Pancreas (tissue), 10 donors: Measurements from ENCODE around the gene PER2. TPM values are rescaled to one million over a fixed set of nuclear protein-coding genes. Genes with fewer than 3 reads are reported as not detected.

Experiments
- ATAC-seq, 4 donors: fragments of 200-7000 bp; cut with Tn5 transposase; one replicate each; pipeline versions ENCODE4 v1.8.0 to v1.9.1; 2020; ENCODE audit warnings: mild to moderate bottlenecking in 4 of 4, moderate library complexity in 4 of 4
- DNase-seq, 6 donors: peaks; one replicate each; pipeline ENCODE4 v3.0.0-alpha.2; 2020
- FAIRE-seq: peaks from 2 replicates; lab custom pipeline; 2012; peaks lifted over from hg19 to GRCh38; lab: Jason Lieb, UNC
- H3K27ac ChIP-seq, 4 donors: fragments of 200-600 bp; sonication (generic); 1 replicate in 3 of 4; 2 replicates in 1 of 4; pipeline versions ENCODE4 v1.5.0 to v1.8.0; 2020
- H3K27me3 ChIP-seq, 4 donors: fragments of 200-600 bp; one replicate each; pipeline ENCODE4 v1.8.0; 2021
- H3K36me3 ChIP-seq, 3 donors: fragments of 200-600 bp; sonication (generic) in 1 of 3; one replicate each; pipeline versions ENCODE4 v1.5.0 to v1.8.0; 2020 to 2021
- H3K4me1 ChIP-seq, 3 donors: fragments of 200-600 bp; one replicate each; pipeline ENCODE4 v1.8.0; 2021
- H3K4me3 ChIP-seq, 4 donors: fragments of 200-600 bp; sonication (generic) in 2 of 4; one replicate each; pipeline versions ENCODE4 v1.5.0 to v1.8.0; 2020 to 2021
- H3K9me3 ChIP-seq, 4 donors: fragments of 200-600 bp; one replicate each; pipeline ENCODE4 v1.8.0; 2021
- WGBS, 2 donors: extraction: QIAGEN DNeasy Blood & Tissue Kit; methylation state at CpG; one replicate each; pipeline ENCODE4 v1.1.7; 2013; 5-methylcytosine and 5-hydroxymethylcytosine counted together
- intact Hi-C, 3 donors: fragments of 100-400 bp; cut with DNase I; formaldehyde crosslinking; loops; one replicate each; pipeline versions ENCODE4 v1.11.1 to v1.14.2; 2022
- polyA plus RNA-seq, 2 donors: library from polyadenylated mRNA; stranded (reverse); fragments of 200-250 nt; gene quantifications; one replicate each; pipeline ENCODE4 v1.2.3, GENCODE V29; 2013
- total RNA-seq, 6 donors: library from RNA; stranded (reverse); fragmentation: NEBNext Ultra II Directional in 4 of 6; extraction: Animal tissue kit (Norgen Biotek cat#: 25700) in 4 of 6; gene quantifications; one replicate each; pipeline versions ENCODE4 v1.2.1 to v1.2.4, GENCODE V29; 2021 to 2023
- TF ChIP-seq, protein P1 (sequence below), 4 donors: fragments of 200-600 bp; sonication (generic) in 3 of 4; IDR thresholded peaks; one replicate each; pipeline versions ENCODE4 v1.5.0 to v1.8.0; 2021; ENCODE audit warnings: antibody characterized with exemption in 4 of 4
- donor health status: healthy with polysubstance abuse.
- donor health status: DM: no; HTN: no; CAD: no; lungs with moderate emphysema.
- donor health status: DM: no; HTN: no; CAD: no.
- donor health status: control.
- donor health status: control.
- donor health status: Bipolar disorder and iron deficiency.
- donor health status: DM: yes; HTN: yes; CAD: no.
- donor health status: DM: no; HTN: no; CAD: no.
- donor health status: DM: no; HTN: no; CAD: no.
- donor health status: DM: yes; HTN: yes; CAD: no.

PER2 gene
- total and polyA plus RNA-seq, 8 donors: 6.9 to 12.2 (median 9.3) TPM

DNA sequence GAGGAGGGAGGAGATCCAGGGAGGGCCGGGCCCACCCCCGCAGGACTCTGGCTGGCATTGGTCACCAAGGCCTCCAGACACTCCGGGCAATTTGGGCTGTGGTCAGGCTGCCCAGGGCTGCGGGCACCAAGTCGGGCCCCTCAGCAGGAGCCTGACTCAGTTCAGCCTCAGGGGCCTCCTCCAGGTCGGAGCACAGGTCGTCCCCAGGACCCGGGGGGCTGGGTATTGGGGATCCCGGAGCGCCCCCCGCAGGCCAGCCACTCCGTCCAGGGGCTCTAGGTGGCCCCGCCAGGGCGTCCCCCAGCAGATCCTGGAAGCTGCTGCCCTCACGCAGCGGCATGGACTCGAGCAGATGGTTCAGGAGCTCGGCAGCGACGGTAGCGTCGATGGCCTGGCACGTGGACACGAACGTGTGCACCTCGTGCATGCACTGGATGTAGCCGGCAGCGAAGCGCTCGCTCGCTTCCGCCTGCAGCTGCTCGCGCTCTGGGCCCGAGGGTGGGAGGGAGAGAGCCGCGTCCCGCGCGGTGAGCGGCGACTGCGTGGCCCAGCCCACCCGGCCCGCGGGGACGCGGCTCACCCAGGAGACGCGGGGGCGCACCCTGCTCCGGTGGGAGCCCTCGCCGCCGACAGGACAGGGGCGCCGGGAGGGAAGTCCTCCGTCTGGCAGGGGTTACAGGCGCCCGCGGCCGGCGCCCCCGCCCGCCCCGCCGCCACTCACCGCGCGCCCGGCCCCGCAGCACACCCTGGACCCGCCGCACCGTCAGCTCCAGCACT is 49.5 kb downstream of the PER2 start:
- intact Hi-C loops: no loop called here
- ATAC-seq (no peak), FAIRE-seq (no peak), DNase-seq (peak in 4 of 6 donors; percentile 35 to 74 (median 56))
- no peak overlapping the region for H3K27ac ChIP-seq
- no peaks in the 10 kb centered on the region for H3K36me3 ChIP-seq
- peaks cover 15 to 33% (median 17%) of the 10 kb centered on the region in 3 donors for H3K4me1 ChIP-seq
- peak overlapping the region in 3 of 4 donors; percentile 64 to 77 (median 66) for H3K4me3 ChIP-seq
- TF ChIP-seq, protein P1, sequence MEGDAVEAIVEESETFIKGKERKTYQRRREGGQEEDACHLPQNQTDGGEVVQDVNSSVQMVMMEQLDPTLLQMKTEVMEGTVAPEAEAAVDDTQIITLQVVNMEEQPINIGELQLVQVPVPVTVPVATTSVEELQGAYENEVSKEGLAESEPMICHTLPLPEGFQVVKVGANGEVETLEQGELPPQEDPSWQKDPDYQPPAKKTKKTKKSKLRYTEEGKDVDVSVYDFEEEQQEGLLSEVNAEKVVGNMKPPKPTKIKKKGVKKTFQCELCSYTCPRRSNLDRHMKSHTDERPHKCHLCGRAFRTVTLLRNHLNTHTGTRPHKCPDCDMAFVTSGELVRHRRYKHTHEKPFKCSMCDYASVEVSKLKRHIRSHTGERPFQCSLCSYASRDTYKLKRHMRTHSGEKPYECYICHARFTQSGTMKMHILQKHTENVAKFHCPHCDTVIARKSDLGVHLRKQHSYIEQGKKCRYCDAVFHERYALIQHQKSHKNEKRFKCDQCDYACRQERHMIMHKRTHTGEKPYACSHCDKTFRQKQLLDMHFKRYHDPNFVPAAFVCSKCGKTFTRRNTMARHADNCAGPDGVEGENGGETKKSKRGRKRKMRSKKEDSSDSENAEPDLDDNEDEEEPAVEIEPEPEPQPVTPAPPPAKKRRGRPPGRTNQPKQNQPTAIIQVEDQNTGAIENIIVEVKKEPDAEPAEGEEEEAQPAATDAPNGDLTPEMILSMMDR (IDR thresholded peaks at IDR 0.05): no peak
- no peaks in the 10 kb centered on the region for H3K27me3 ChIP-seq
- 23 to 34% methylated on average over 45 to 75 of the region's 75 CpGs for WGBS, 2 donors
- H3K9me3 ChIP-seq: no peaks in the 10 kb centered on the region

DNA sequence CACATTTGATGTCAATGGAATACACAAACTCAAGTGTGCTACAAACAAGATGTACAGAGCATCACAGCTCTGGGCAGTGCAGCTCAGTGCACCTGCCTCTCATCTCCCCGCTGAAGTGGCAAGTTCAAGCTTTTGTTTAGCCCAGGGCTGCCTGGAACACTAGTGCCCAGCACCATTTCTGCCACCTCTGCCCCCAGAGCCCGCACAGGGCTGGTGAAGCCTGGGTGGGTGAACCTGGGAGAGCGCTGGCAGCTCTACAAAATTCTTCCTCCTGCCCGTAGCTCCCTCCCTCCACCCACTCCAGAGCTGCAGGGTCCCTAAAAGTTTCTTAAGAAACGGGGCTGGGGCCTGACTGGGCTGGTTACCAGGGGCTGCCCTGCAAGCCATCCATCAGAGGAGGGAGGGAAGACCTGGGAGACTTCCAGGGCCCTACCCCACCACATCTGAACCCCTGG is 50.1 kb downstream of the PER2 start:
- H3K27ac ChIP-seq: no peak overlapping the region
- peak in 1 of 6 donors; percentile 50 for DNase-seq
- intact Hi-C loops: no loop called here
- no peaks in the 10 kb centered on the region for H3K36me3 ChIP-seq
- no peak for ATAC-seq
- 94% methylated on average over 5 of the region's 5 CpGs for WGBS, 2 donors
- H3K9me3 ChIP-seq: no peaks in the 10 kb centered on the region
- FAIRE-seq: no peak
- no peak overlapping the region for H3K4me3 ChIP-seq
- TF ChIP-seq, protein P1 (IDR thresholded peaks at IDR 0.05): no peak
- H3K27me3 ChIP-seq: no peaks in the 10 kb centered on the region
- peaks cover 15 to 29% (median 17%) of the 10 kb centered on the region in 3 donors for H3K4me1 ChIP-seq

DNA sequence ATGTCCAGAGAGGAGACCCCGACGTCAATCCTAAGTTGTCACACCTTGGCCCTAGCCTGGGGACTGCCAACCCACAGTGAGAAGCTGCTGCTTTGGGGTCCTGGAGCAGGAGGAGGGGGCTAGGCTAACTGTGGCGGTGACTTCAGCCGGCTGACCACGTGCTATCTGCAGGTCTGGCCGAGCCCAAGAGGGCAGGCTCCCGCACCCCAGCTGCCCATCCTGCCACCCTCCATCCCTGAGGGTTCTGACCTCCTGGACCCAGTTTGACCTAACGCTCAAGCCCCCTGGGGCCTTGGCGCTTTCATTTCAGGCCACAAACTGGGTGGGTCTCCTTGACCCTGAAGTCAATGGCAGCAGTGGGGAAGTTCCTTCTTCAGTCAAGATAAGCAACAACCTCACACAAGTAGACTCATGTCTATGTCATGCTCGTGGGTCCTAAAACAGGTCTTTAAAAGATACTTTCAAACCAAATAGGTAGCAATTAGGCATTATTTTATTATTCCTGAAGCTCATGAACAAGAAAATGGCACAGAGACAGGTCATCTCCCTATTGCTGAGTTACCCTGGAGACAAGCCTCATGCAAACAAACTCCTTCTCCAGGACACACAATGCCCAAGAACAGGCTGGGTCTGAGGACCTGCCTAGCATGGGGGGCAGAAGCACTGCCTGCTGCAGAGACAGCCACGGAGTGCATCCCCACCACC is 50.8 kb downstream of the PER2 start:
- peaks cover 10 to 22% (median 15%) of the 10 kb centered on the region in 3 donors for H3K4me1 ChIP-seq
- no peak overlapping the region for H3K4me3 ChIP-seq
- no peaks in the 10 kb centered on the region for H3K36me3 ChIP-seq
- no peaks in the 10 kb centered on the region for H3K9me3 ChIP-seq
- FAIRE-seq (no peak), ATAC-seq (no peak), DNase-seq (no peak)
- WGBS, 2 donors: 86 to 92% methylated on average over 11 of the region's 11 CpGs
- no peaks in the 10 kb centered on the region for H3K27me3 ChIP-seq
- no peak overlapping the region for H3K27ac ChIP-seq
- TF ChIP-seq, protein P1 (IDR thresholded peaks at IDR 0.05): no peak
- intact Hi-C loops: no loop called here

DNA sequence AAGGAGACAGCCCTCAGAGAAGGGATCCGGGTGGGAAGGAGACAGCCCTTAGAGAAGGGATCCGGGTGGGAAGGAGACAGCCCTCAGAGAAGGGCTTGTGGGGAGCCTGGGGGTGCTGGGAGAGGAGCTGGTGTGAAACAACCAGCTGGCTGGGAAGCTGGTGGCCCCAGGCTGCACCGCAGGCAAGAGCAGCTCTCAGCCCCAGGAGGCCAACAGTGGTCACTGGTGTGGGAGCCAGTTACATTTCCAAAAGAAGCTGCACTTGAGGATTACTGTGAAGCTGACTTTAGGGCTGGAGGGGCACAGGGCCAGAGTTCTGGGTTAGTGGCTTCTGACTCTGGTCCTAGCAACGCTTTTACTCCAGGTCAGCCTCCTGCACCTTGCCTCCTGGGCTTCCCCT is 51.8 kb downstream of the PER2 start:
- Histone ChIP-seq H3K4me1 (peaks cover 6 to 13% (median 11%) of the 10 kb centered on the region in 3 donors), H3K4me3 (no peak overlapping the region), H3K27me3 (no peaks in the 10 kb centered on the region), H3K9me3 (no peaks in the 10 kb centered on the region), H3K27ac (no peak overlapping the region), H3K36me3 (no peaks in the 10 kb centered on the region)
- ATAC-seq (no peak), DNase-seq (no peak), FAIRE-seq (no peak)
- TF ChIP-seq, protein P1 (IDR thresholded peaks at IDR 0.05): no peak
- 72 to 79% methylated on average over 4 of the region's 4 CpGs for WGBS, 2 donors
- intact Hi-C loops: no loop called here
